B cell (primary cell): Measurements from ENCODE around the gene RBM33. TPM values are rescaled to one million over a fixed set of nuclear protein-coding genes. Genes with fewer than 3 reads are reported as not detected.

Experiments
- ATAC-seq: fragments of 200-7000 bp; cut with Tn5 transposase; one replicate; pipeline ENCODE4 v1.10.0; 2021; ENCODE audit warnings: low read depth, mild to moderate bottlenecking, moderate number of reproducible peaks, moderate library complexity
- CTCF ChIA-PET: fragments of 350-600 bp; sonication (Branson Sonifier 250); formaldehyde crosslinking; loops from one replicate; lab custom pipeline; 2021; ENCODE audit warnings: antibody characterized with exemption, inconsistent platforms; lab: Charles Lee
- POLR2A ChIA-PET: fragments of 350-600 bp; sonication (Branson Sonifier 250); formaldehyde crosslinking; loops from one replicate; lab custom pipeline; 2021; ENCODE audit warnings: antibody characterized with exemption; lab: Charles Lee
- DNase-seq: peaks from one replicate; pipeline ENCODE4 v3.0.0; 2013
- H2AFZ ChIP-seq: 2 replicates; pipeline ENCODE4 v1.6.1; 2012; ENCODE audit warnings: mild to moderate bottlenecking, low read depth, low read length; ENCODE audit not compliant: insufficient read depth, poor library complexity, severe bottlenecking
- H3K27ac ChIP-seq, 2 donors: 1 replicate in 1 of 2; 2 replicates in 1 of 2; pipeline ENCODE4 v1.5.1; 2012 to 2013; ENCODE audit warnings: low read length in 2 of 2, mild to moderate bottlenecking in 2 of 2, moderate library complexity in 1 of 2
- H3K27me3 ChIP-seq, 4 experiments: fragments of 200-600 bp in 1 of 4; sonication (generic) in 1 of 4; replicated peaks in 1 of 4; 1 replicate in 2 of 4; 2 replicates in 2 of 4; pipeline versions ENCODE4 v1.6.1 to v1.7.0; 2013 to 2016; ENCODE audit warnings: low read length in 3 of 4, mild to moderate bottlenecking in 2 of 4, mixed read lengths in 1 of 4, moderate library complexity in 1 of 4; ENCODE audit not compliant: insufficient read depth in 4 of 4, control insufficient read depth in 3 of 4; ENCODE audit errors: control extremely low read depth in 1 of 4
- H3K36me3 ChIP-seq, 2 experiments: replicated peaks in 1 of 2; 1 replicate in 1 of 2; 2 replicates in 1 of 2; pipeline versions ENCODE4 v1.6.1 to v1.7.1; 2013; ENCODE audit warnings: low read length in 1 of 2; ENCODE audit not compliant: insufficient read depth in 2 of 2, control insufficient read depth in 1 of 2; ENCODE audit errors: control extremely low read depth in 1 of 2, extremely low read depth in 1 of 2
- H3K4me1 ChIP-seq, 2 donors: fragments of 200-600 bp in 1 of 2; sonication (generic) in 1 of 2; 1 replicate in 1 of 2; 2 replicates in 1 of 2; pipeline versions ENCODE4 v1.5.1 to v1.6.1; 2013 to 2017; ENCODE audit warnings: low read length in 2 of 2; ENCODE audit not compliant: control insufficient read depth in 2 of 2, insufficient read depth in 2 of 2
- H3K4me2 ChIP-seq: replicated peaks from 2 replicates; pipeline ENCODE3; 2012; ENCODE audit warnings: mild to moderate bottlenecking, low read depth, low read length; ENCODE audit not compliant: poor library complexity, severe bottlenecking
- H3K4me3 ChIP-seq, 5 experiments: fragments of 200-600 bp in 1 of 5; sonication (generic) in 1 of 5; 1 replicate in 3 of 5; 2 replicates in 2 of 5; pipeline versions ENCODE4 v1.5.1 to v1.7.0; 2011 to 2016; ENCODE audit warnings: low read length in 4 of 5, mild to moderate bottlenecking in 4 of 5, low read depth in 2 of 5, control low read depth in 1 of 5, moderate library complexity in 1 of 5; ENCODE audit not compliant: insufficient read depth in 1 of 5; ENCODE audit errors: control extremely low read depth in 1 of 5, extremely low read depth in 1 of 5
- H3K79me2 ChIP-seq: fragments of 200-600 bp; sonication (generic); one replicate; pipeline ENCODE4 v1.6.0; 2016; ENCODE audit warnings: low read length; ENCODE audit not compliant: control insufficient read depth, insufficient read depth
- H3K9ac ChIP-seq: fragments of 200-600 bp; sonication (generic); 2 replicates; pipeline ENCODE4 v1.6.1; 2017; ENCODE audit warnings: mild to moderate bottlenecking, low read length, moderate library complexity
- H3K9me3 ChIP-seq, 3 donors: one replicate each; pipeline versions ENCODE4 v1.6.1 to v1.7.1; 2013; ENCODE audit warnings: low read length in 2 of 3; ENCODE audit not compliant: control insufficient read depth in 2 of 3, insufficient read depth in 1 of 3; ENCODE audit errors: control extremely low read depth in 1 of 3
- H4K20me1 ChIP-seq: 2 replicates; pipeline ENCODE4 v1.6.0; 2012; ENCODE audit warnings: mild to moderate bottlenecking, low read length; ENCODE audit not compliant: insufficient read depth, control insufficient read depth, poor library complexity, severe bottlenecking
- H3K27ac Mint-ChIP-seq: one replicate; pipeline ENCODE4 v1.8.0; 2021; ENCODE audit warnings: mixed read lengths
- H3K27me3 Mint-ChIP-seq: one replicate; pipeline ENCODE4 v1.8.0; 2021; ENCODE audit warnings: mixed read lengths
- H3K4me1 Mint-ChIP-seq: one replicate; pipeline ENCODE4 v1.8.0; 2021; ENCODE audit warnings: mixed read lengths
- H3K4me3 Mint-ChIP-seq: one replicate; pipeline ENCODE4 v1.8.0; 2021; ENCODE audit warnings: mixed read lengths
- H3K9me3 Mint-ChIP-seq: one replicate; pipeline ENCODE4 v1.8.0; 2022; ENCODE audit warnings: mixed read lengths; ENCODE audit not compliant: insufficient read depth
- EZH2 ChIP-seq: IDR thresholded peaks from 2 replicates; pipeline ENCODE4 v1.6.1; 2012; ENCODE audit warnings: borderline replicate concordance, low read depth, mild to moderate bottlenecking, moderate library complexity, low read length; ENCODE audit not compliant: insufficient read depth, poor library complexity, severe bottlenecking
- WGBS: methylation state at CpG from one replicate; pipeline ENCODE4 v1.1.5; 2013; ENCODE audit warnings: missing lambda C conversion rate; ENCODE audit not compliant: insufficient coverage; 5-methylcytosine and 5-hydroxymethylcytosine counted together
- intact Hi-C: fragments of 100-400 bp; cut with micrococcal nuclease; formaldehyde crosslinking; loops from one replicate; pipeline ENCODE4 v1.10.0; 2022
- polyA plus RNA-seq: library from polyadenylated mRNA; depleted of rRNA; stranded (reverse); fragments of >200 nt; gene quantifications from 2 replicates; pipeline ENCODE4 v1.2.3, GENCODE V29; 2012
- total RNA-seq, 2 donors: library from RNA; stranded (reverse); fragments of 120-200 nt in 1 of 2; gene quantifications; 1 replicate in 1 of 2; 2 replicates in 1 of 2; pipeline versions ENCODE4 v1.2.3 to v1.2.4, GENCODE V29; 2013 to 2022
- TF ChIP-seq, protein P1 (sequence below): fragments of 200-600 bp; IDR thresholded peaks from one replicate; pipeline ENCODE4 v1.8.0; 2022; ENCODE audit warnings: antibody characterized with exemption, mild to moderate bottlenecking

RBM33 gene
- total and polyA plus RNA-seq, 2 donors (not counting 1 experiment from before 2014, with no cell fraction given), result 33.5 to 189 TPM

- no peak overlapping the region for H3K4me3 ChIP-seq
- Mint-ChIP-seq H3K4me3 (no peak overlapping the region), H3K27me3 (peaks cover 13% of the 10 kb centered on the region), H3K27ac (peak overlapping the region; percentile 24), H3K4me1 (peaks cover 10% of the 10 kb centered on the region), H3K9me3 (no peaks in the 10 kb centered on the region)
- no peak overlapping the region for H2AFZ ChIP-seq
- no peak overlapping the region for H3K9ac ChIP-seq
- 96% methylated on average over 28 of the region's 29 CpGs for WGBS
- no peaks in the 10 kb centered on the region for H3K9me3 ChIP-seq
- peaks cover 0 to 2% of the 10 kb centered on the region in 2 experiments for H3K36me3 ChIP-seq
- no peaks in the 10 kb centered on the region for H3K79me2 ChIP-seq
- peaks cover 0 to 7% (median 2%) of the 10 kb centered on the region in 4 experiments for H3K27me3 ChIP-seq
- CTCF ChIA-PET, result no interaction called here
- DNase-seq, result no peak
- no peak overlapping the region for H3K4me2 ChIP-seq
- no peaks in the 10 kb centered on the region for H4K20me1 ChIP-seq
- intact Hi-C loops, result no loop called here
- no peak for ATAC-seq
- POLR2A ChIA-PET, result no interaction called here
- peaks cover 6 to 11% of the 10 kb centered on the region in 2 donors for H3K4me1 ChIP-seq
- H3K27ac ChIP-seq, result no peak overlapping the region
- TF ChIP-seq, protein P1, sequence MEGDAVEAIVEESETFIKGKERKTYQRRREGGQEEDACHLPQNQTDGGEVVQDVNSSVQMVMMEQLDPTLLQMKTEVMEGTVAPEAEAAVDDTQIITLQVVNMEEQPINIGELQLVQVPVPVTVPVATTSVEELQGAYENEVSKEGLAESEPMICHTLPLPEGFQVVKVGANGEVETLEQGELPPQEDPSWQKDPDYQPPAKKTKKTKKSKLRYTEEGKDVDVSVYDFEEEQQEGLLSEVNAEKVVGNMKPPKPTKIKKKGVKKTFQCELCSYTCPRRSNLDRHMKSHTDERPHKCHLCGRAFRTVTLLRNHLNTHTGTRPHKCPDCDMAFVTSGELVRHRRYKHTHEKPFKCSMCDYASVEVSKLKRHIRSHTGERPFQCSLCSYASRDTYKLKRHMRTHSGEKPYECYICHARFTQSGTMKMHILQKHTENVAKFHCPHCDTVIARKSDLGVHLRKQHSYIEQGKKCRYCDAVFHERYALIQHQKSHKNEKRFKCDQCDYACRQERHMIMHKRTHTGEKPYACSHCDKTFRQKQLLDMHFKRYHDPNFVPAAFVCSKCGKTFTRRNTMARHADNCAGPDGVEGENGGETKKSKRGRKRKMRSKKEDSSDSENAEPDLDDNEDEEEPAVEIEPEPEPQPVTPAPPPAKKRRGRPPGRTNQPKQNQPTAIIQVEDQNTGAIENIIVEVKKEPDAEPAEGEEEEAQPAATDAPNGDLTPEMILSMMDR, result no peak
- TF ChIP-seq EZH2, result no peak
These were observed 144.7 kb downstream of the RBM33 start for GRCh38 chr7:155789001-155789725.

- H3K4me2 ChIP-seq, result no peak overlapping the region
- DNase-seq (no peak), ATAC-seq (no peak)
- H3K27ac ChIP-seq, result no peak overlapping the region
- ChIA-PET POLR2A (no interaction called here), CTCF (interaction anchor here (1.0 kb wide), 1 partner anchor 192 kb away, joined by 3 read pairs; no protein-coding TSS in a partner anchor)
- no peaks in the 10 kb centered on the region for H3K9me3 Mint-ChIP-seq
- peaks cover 15% of the 10 kb centered on the region for H3K27me3 Mint-ChIP-seq
- H3K27ac Mint-ChIP-seq, result no peak overlapping the region
- no peaks in the 10 kb centered on the region for H3K79me2 ChIP-seq
- no peak overlapping the region for H3K4me3 ChIP-seq
- no peak overlapping the region for H3K4me3 Mint-ChIP-seq
- no CpG with 5 or more reads among the region's 8 CpGs for WGBS
- H3K27me3 ChIP-seq, result peaks cover 0 to 12% (median 3%) of the 10 kb centered on the region in 4 experiments
- H2AFZ ChIP-seq, result no peak overlapping the region
- H3K4me1 Mint-ChIP-seq, result peaks cover 10% of the 10 kb centered on the region
- TF ChIP-seq EZH2, result no peak
- TF ChIP-seq, protein P1, result no peak
- H3K9ac ChIP-seq, result no peak overlapping the region
- intact Hi-C loops, result no loop called here
- no peaks in the 10 kb centered on the region for H4K20me1 ChIP-seq
- no peaks in the 10 kb centered on the region for H3K9me3 ChIP-seq
- H3K36me3 ChIP-seq, result no peaks in the 10 kb centered on the region
- H3K4me1 ChIP-seq, result peaks cover 6 to 11% of the 10 kb centered on the region in 2 donors
These were observed 146.2 kb downstream of the RBM33 start for GRCh38 chr7:155790666-155791065.
